HG03342 (cell line): ENCODE measurements around the gene GRID2.
"Not testable (repeated sequence)": the region's sequence is repeated elsewhere in the genome, so short reads cannot be mapped to it uniquely, and the experiment has no call there.

ENCODE experiments used
- ATAC-seq: cut with Tn5 transposase; IDR thresholded peaks from one replicate; pipeline ENCODE4 v1.9.1; 2021; ENCODE audit warnings: mild to moderate bottlenecking, moderate library complexity; ENCODE audit not compliant: unreplicated experiment

Gene GRID2

GRCh38 chr4:93646233-93646930, 1342.6 kb downstream of the GRID2 start:
- peak; percentile 53 for ATAC-seq

- no peak for ATAC-seq
These were observed 1344.5 kb downstream of the GRID2 start for GRCh38 chr4:93648258-93648657.

- no peak for ATAC-seq
These were observed 1346.1 kb downstream of the GRID2 start for GRCh38 chr4:93649828-93650227.

GRCh38 chr4:93654211-93654610, 1350.4 kb downstream of the GRID2 start:
- ATAC-seq = no peak

DNA sequence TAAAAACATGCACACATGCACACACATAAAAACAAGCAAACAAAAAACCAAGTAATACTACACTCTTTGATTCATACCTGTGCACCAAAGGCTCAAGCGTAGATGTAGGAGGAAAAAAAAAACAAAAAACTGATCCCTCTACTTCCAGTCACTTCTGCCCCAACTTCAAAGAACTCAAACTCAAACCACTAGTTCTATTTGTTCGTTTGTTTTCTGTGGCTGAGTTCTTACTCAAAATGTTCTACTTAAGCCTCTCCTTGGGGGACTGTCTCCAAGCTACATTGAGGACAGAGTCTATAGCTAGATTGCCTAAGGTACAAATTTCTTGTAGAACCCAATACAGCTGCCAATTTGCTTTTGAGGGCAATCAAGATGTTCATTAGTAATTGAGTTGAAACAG, 1353.8 kb downstream of the GRID2 start:
- ATAC-seq = no peak

DNA sequence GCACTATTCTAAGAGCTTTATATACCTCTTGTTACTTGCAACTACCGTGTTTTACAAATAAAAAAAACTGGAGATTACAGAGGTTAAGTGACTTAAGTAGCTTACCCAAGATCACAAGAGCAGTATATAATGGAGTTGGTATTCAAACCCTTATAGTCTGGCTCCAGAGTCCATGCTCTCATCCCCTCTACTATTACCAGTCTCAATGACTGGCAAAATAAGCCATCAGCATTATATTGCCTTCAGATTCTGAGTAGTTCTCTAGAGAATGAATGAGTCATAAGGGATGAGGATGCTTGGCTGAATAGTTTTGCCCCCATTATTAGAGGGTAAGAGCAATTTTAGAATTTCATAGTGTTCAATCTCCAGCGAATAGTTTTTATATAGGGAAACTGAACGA, 1354.7 kb downstream of the GRID2 start:
- no peak for ATAC-seq

GRCh38 chr4:93659629-93660028, 1355.9 kb downstream of the GRID2 start:
- ATAC-seq = no peak

DNA sequence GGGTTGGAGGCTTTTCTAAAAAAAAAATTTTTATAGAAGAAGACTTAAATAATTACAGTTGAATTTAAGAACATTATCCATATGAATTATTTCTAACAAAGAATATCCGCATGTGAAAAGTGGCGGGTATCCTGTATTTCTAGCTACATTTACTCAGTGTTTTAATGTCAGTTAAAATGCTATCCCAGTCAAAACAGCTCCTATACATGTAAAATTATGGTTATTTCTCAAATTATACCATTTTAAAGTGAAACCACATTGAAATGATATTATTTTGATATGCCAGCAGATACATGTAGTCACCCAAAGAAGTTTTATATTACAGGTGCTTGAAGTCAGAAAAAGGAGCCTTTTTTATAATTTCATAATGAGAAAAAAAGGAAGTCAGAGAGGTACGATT, 1356.3 kb downstream of the GRID2 start:
- no peak for ATAC-seq

DNA sequence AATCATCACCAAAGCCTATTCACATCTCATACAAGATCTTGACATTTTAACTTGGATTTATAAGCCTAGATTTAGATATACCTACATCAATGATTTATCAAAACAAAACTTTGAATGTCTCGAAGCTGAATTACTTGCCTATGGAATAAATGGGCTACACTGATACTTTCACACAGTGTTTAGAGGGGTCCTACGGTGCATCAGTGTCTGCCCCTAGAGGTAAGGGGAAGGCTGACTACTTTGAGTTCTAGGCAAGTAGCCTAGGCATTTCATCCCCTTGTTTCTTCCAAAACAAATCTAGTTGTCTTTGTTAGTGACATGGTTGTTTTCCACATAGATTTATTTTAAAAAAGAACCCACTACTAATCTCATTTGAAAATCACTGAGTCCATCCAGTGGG, 1366.7 kb downstream of the GRID2 start:
- ATAC-seq = no peak

DNA sequence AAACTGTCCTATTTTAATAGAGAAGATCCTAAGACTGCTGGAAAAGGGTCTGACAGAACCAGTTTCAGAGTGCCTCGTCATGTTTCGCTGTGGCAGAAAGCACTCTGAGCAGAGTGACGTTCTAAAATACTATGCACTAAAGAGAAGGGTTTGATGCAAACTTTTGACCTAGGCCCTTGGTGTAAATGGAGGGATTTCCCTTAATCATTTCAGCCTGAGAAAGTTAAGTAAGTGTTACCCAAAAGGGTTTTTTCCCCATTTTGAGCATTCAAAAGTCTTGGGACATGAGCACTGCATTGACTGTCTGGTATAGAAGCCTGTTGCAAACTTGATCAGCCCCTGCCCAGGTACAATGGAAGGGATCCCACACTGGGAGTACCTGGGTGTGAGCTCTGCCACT, 1367.3 kb downstream of the GRID2 start:
- no peak for ATAC-seq

GRCh38 chr4:93676937-93677336, 1373.2 kb downstream of the GRID2 start:
- not testable (repeated sequence) for ATAC-seq

GRCh38 chr4:93684571-93684970, 1380.8 kb downstream of the GRID2 start:
- no peak for ATAC-seq

DNA sequence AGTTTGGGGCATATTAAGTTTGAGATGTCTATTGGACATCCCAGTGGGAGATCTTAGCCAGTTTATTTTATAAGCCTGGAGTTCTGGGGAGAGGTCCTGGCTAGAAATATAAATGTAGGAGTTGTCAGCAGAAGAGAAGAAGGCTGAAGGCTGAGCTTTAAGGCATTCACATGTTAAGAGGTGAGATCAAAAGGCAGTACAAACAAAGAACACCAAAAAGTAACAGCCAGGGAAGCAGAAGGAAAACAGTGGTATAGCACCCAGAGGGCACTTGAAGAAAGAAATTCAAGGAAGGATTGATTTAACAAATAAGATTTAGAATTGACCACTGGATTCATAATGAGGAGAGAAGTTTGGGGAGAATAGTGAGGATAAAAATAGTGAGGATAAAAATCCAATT, 1383.5 kb downstream of the GRID2 start:
- ATAC-seq = no peak

GRCh38 chr4:93688978-93689377, 1385.2 kb downstream of the GRID2 start:
- no peak for ATAC-seq

- no peak for ATAC-seq
These were observed 1389.4 kb downstream of the GRID2 start for GRCh38 chr4:93693141-93693540.

DNA sequence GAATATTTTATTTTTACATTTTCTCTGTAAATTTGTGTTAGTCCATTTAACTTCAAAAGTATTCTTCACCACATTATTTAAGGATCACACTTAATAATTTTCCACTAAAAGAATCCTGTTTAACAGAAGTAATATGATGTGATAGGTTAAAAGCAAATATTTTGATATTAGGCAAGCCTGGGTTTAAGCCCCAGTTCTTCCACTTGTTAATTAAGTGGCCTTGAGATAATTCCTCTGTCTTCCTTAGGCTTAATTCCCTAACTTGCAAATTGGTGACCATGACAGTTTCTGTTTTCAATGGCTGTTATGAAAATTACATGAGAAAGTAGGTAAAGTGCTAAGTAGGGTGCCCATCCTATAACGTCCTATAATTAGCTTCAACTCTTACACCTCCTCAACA, 1394.9 kb downstream of the GRID2 start:
- ATAC-seq = no peak

- no peak for ATAC-seq
These were observed 1396.8 kb downstream of the GRID2 start for GRCh38 chr4:93700571-93700970.

DNA sequence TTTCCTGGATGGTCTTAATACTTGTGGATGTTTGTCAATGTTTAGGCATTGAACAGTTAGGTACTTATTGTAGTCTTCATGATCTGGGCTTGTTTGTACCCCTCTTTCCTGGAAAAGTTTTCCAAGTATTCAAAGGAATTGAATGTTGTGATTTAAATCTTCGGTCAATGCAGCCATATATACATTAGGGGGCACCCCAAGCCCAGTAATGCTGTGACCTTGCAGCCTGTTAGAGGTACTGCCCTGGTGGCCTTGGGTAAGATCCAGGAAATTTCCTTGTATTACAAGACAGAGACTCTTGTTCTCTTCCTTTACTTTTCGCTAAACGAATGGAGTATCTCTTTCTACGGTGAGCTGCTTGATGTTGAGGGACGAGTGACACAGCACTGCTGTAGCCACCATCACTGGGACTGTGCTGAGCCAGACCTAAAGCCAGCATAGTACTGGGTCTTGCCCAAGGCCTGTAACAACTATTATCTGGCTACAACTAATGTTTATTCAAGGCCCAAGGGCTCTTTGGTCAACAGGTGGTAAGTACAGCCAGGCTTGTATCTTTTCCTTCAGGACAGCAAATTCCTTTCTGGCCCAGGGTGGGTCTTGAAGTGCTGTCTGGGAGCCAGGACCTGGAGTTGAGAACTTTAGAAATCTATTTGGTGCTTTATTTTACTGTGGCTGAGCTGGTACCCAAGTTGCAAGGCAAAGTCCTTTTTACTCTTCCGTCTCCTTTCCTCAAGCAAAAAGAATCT, 1406.5 kb downstream of the GRID2 start:
- ATAC-seq = peak; percentile 82

- ATAC-seq = no peak
These were observed 1407.2 kb downstream of the GRID2 start for GRCh38 chr4:93710847-93711430.

- ATAC-seq = no peak
These were observed 1414.5 kb downstream of the GRID2 start for GRCh38 chr4:93718233-93718632.

GRCh38 chr4:93719552-93719951, 1415.8 kb downstream of the GRID2 start:
- no peak for ATAC-seq

DNA sequence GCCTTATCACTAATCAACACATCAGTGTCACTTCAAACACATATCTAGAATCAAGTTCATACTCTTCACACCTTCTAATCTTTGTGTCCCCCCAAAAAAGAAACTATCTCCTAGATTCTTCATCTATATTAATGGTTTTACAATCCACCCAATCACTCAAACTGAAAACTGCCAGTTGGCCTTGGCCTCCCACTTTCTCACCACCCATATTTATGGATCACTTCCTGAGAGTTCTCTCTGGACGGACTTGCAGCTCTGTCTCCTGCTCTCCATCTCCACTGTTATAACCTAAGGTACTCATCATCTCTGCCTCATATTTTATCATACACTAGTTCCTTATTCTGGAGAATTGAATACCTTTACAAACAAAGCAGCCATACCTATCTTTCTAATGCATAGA, 1418.7 kb downstream of the GRID2 start:
- ATAC-seq = no peak
